ENCODE measurements around the gene RPL37. TPM values are rescaled to one million over a fixed set of nuclear protein-coding genes. Genes with fewer than 3 reads are reported as not detected.

The RPL37 gene
- total RNA-seq, 3 donors from 2014 or later: 785 to 853 (median 837) TPM

- H3K9me3 ChIP-seq: no peaks in the 10 kb centered on the region
- DNase-seq: no peak
- H3K36me3 ChIP-seq (ENCODE audit: low read depth): no peaks in the 10 kb centered on the region
- TF ChIP-seq, protein P1, sequence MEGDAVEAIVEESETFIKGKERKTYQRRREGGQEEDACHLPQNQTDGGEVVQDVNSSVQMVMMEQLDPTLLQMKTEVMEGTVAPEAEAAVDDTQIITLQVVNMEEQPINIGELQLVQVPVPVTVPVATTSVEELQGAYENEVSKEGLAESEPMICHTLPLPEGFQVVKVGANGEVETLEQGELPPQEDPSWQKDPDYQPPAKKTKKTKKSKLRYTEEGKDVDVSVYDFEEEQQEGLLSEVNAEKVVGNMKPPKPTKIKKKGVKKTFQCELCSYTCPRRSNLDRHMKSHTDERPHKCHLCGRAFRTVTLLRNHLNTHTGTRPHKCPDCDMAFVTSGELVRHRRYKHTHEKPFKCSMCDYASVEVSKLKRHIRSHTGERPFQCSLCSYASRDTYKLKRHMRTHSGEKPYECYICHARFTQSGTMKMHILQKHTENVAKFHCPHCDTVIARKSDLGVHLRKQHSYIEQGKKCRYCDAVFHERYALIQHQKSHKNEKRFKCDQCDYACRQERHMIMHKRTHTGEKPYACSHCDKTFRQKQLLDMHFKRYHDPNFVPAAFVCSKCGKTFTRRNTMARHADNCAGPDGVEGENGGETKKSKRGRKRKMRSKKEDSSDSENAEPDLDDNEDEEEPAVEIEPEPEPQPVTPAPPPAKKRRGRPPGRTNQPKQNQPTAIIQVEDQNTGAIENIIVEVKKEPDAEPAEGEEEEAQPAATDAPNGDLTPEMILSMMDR (IDR thresholded peaks at IDR 0.05): no peak
- H3K4me3 ChIP-seq: no peak overlapping the region
- H3K4me1 ChIP-seq (ENCODE audit: low read depth): peaks cover 22% of the 10 kb centered on the region
- intact Hi-C loops (cut with DNase I, micrococcal nuclease): no loop called here
- no peak for ATAC-seq
These were observed 50.1 kb downstream of the RPL37 start for GRCh38 chr5:40784916-40785315.

- Histone ChIP-seq H3K36me3 (ENCODE audit: low read depth) (no peaks in the 10 kb centered on the region), H3K4me1 (ENCODE audit: low read depth) (peaks cover 19% of the 10 kb centered on the region), H3K4me3 (no peak overlapping the region), H3K9me3 (no peaks in the 10 kb centered on the region)
- DNase-seq (no peak), ATAC-seq (peak; percentile 98)
- intact Hi-C loops (cut with DNase I, micrococcal nuclease): no loop called here
- TF ChIP-seq, protein P1 (IDR thresholded peaks at IDR 0.05): no peak
These were observed 50.9 kb downstream of the RPL37 start for GRCh38 chr5:40784027-40784653.

DNA sequence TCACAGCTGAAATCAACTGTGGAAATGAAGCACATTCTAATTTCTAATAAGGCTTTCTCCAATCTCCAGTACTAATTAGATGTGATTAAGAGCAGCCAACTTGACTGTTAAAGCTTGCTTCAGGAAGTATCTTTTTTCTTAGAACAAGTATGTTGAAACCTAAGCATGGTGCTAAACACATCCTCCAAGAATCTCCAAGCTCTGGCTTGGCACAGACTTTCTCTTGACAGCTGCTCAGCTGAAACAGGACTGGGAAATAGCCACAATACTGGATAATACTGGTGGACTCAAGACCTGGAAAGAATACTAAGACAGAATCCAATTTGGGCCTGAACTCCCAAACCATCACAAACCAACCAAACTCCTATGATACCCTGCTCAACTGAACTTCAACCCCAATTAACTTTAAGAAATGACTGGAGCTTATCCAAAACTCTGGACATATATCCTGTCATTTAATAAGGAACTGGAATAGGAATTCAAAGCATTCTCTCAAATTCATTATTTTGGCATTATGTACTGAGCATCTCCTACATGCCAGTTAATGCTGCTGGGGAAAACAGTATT, 53.1 kb downstream of the RPL37 start:
- Histone ChIP-seq H3K4me3 (no peak overlapping the region), H3K4me1 (ENCODE audit: low read depth) (peaks cover 23% of the 10 kb centered on the region), H3K9me3 (no peaks in the 10 kb centered on the region), H3K36me3 (ENCODE audit: low read depth) (no peaks in the 10 kb centered on the region)
- TF ChIP-seq, protein P1 (IDR thresholded peaks at IDR 0.05): no peak
- intact Hi-C loops (cut with DNase I, micrococcal nuclease): no loop called here
- DNase-seq: no peak
- ATAC-seq: no peak

DNA sequence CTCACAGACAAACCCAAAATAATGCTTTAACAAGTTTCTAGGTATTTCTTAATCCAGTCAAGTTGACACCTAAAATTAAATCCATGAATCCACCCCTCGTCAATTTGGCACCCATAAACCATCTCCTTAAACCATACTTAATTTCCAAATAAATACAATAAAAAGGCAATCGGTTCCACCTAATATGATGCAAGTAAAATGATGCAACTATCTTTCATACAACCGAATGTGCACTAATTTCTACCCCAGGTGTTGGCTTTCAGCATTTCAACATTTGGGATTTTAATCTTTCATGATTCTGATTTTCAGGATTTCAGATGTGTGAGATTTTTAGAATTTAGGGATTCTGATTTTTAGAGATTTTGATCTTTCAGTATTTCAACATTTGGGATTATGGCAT, 54.2 kb downstream of the RPL37 start:
- no peak overlapping the region for H3K4me3 ChIP-seq
- H3K4me1 ChIP-seq (ENCODE audit: low read depth): peaks cover 31% of the 10 kb centered on the region
- TF ChIP-seq, protein P1 (IDR thresholded peaks at IDR 0.05): no peak
- ATAC-seq: no peak
- H3K9me3 ChIP-seq: no peaks in the 10 kb centered on the region
- intact Hi-C loops (cut with DNase I, micrococcal nuclease): no loop called here
- no peaks in the 10 kb centered on the region for H3K36me3 ChIP-seq (ENCODE audit: low read depth)
- DNase-seq: no peak

- ATAC-seq: no peak
- Histone ChIP-seq H3K4me3 (no peak overlapping the region), H3K9me3 (no peaks in the 10 kb centered on the region), H3K4me1 (ENCODE audit: low read depth) (peaks cover 32% of the 10 kb centered on the region), H3K36me3 (ENCODE audit: low read depth) (no peaks in the 10 kb centered on the region)
- no peak for DNase-seq
- TF ChIP-seq, protein P1 (IDR thresholded peaks at IDR 0.05): no peak
- intact Hi-C loops (cut with DNase I, micrococcal nuclease): no loop called here
These were observed 54.8 kb downstream of the RPL37 start for GRCh38 chr5:40780199-40780598.

Data from mucosa of descending colon (tissue), 3 donors.